ENCODE data around the gene NET1. TPM values are rescaled to one million over a fixed set of nuclear protein-coding genes. Genes with fewer than 3 reads are reported as not detected.

The NET1 gene
- total RNA-seq, 1 experiment from 2014 or later, result 175 TPM

DNA sequence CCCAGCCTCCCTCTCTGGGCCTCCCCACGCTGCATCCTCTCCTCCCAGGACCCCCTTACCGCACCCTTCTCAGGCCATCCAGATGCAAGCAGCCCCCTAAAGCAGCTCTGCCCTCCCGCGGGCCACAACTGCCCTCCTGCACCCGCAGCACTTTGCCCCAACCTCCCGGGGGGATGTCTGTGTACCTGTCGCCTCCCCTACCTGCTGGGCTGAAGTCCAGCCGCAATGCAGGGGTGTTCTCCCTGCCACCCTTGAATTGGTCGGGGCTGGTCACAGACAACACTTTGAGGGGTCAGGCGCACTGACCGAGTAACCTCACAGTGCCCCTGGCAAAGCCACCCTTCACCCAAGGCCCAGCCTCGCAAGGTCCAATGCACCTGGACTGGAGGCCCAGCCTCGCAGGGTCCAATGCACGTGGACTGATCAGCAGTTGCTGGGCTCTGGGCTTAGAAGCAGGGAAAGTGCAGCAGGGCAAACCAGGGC is 95.3 kb downstream of the NET1 start:
- no peak for DNase-seq
- Mint-ChIP-seq H3K4me1 (ENCODE audit: low read depth, unreplicated experiment) (peaks cover 54% of the 10 kb centered on the region), H3K27ac (ENCODE audit: unreplicated experiment) (no peak overlapping the region), H3K9me3 (ENCODE audit: unreplicated experiment) (peaks cover 8% of the 10 kb centered on the region), H3K27me3 (ENCODE audit: insufficient read depth, unreplicated experiment) (no peaks in the 10 kb centered on the region), H3K36me3 (ENCODE audit: insufficient read depth, unreplicated experiment) (peaks cover 7% of the 10 kb centered on the region), H3K4me3 (ENCODE audit: unreplicated experiment) (no peak overlapping the region)
- Histone ChIP-seq H3K27me3 (replicated peaks; ENCODE audit: control insufficient read depth, insufficient read depth, low read length) (no peaks in the 10 kb centered on the region), H3K4me1 (peaks cover 53% of the 10 kb centered on the region), H3K9me3 (no peaks in the 10 kb centered on the region), H3K36me3 (ENCODE audit: control insufficient read depth, insufficient read depth, low read length) (no peaks in the 10 kb centered on the region), H3K4me3 (ENCODE audit: low read depth, low read length) (no peak overlapping the region)
- CTCF ChIA-PET, result no interaction called here
- TF ChIP-seq CTCF (IDR thresholded peaks at IDR 0.05; ENCODE audit: insufficient read depth in 1 of 2, low read depth in 1 of 2, low read length in 1 of 2, severe bottlenecking in 1 of 2, unreplicated experiment in 1 of 2), result no peak
- no TSS peak for BruUV-seq (replicated peaks)
- POLR2A ChIA-PET, result no interaction called here
- intact Hi-C loops (cut with micrococcal nuclease; ENCODE audit: unreplicated experiment), result no loop called here

GRCh38 chr10:5508161-5508604 is 95.8 kb downstream of the NET1 start:
- Histone ChIP-seq H3K9me3 (no peaks in the 10 kb centered on the region), H3K4me3 (ENCODE audit: low read depth, low read length) (no peak overlapping the region), H3K27me3 (replicated peaks; ENCODE audit: control insufficient read depth, insufficient read depth, low read length) (no peaks in the 10 kb centered on the region), H3K4me1 (peaks cover 53% of the 10 kb centered on the region), H3K36me3 (ENCODE audit: control insufficient read depth, insufficient read depth, low read length) (no peaks in the 10 kb centered on the region)
- H3K27me3 Mint-ChIP-seq (ENCODE audit: insufficient read depth, unreplicated experiment), result no peaks in the 10 kb centered on the region
- H3K36me3 Mint-ChIP-seq (ENCODE audit: insufficient read depth, unreplicated experiment), result peaks cover 6% of the 10 kb centered on the region
- DNase-seq, result no peak
- peaks cover 8% of the 10 kb centered on the region for H3K9me3 Mint-ChIP-seq (ENCODE audit: unreplicated experiment)
- ChIA-PET CTCF (no interaction called here), POLR2A (no interaction called here)
- TF ChIP-seq CTCF (IDR thresholded peaks at IDR 0.05; ENCODE audit: insufficient read depth in 1 of 2, low read depth in 1 of 2, low read length in 1 of 2, severe bottlenecking in 1 of 2, unreplicated experiment in 1 of 2), result no peak
- peaks cover 54% of the 10 kb centered on the region for H3K4me1 Mint-ChIP-seq (ENCODE audit: low read depth, unreplicated experiment)
- BruUV-seq (replicated peaks), result no TSS peak
- intact Hi-C loops (cut with micrococcal nuclease; ENCODE audit: unreplicated experiment), result no loop called here
- H3K4me3 Mint-ChIP-seq (ENCODE audit: unreplicated experiment), result no peak overlapping the region
- no peak overlapping the region for H3K27ac Mint-ChIP-seq (ENCODE audit: unreplicated experiment)

Other genes with a start within 250 kb of the NET1 start
- gene AKR1C8, start 227.4 kb upstream of the NET1 start, total RNA-seq (2022), result not detected in 2 replicates
- gene AKR1C4, start 215.7 kb upstream of the NET1 start, total RNA-seq (2022), result 0.25 and 0.28 TPM in 2 replicates
- gene UCN3, start 47.6 kb upstream of the NET1 start, total RNA-seq (2022), result not detected in 2 replicates
- gene TUBAL3, start 7.7 kb upstream of the NET1 start, total RNA-seq (2022), result 0.39 TPM in 1 of 2 replicates, not detected in the other
- not detected in 2 replicates for gene CALML5, start 87.0 kb downstream of the NET1 start, total RNA-seq (2022)
- gene CALML3, start 112.4 kb downstream of the NET1 start, total RNA-seq (2022), result 0.18 TPM in 1 of 2 replicates, not detected in the other